ENCODE results near the gene NRG3. TPM values are rescaled to one million over a fixed set of nuclear protein-coding genes. Genes with fewer than 3 reads are reported as not detected.

The NRG3 gene
- polyA plus RNA-seq, 3 donors, result 12.9 to 15.5 (median 14.6) TPM

GRCh38 chr10:81877596-81877995 lies 2.6 kb downstream of the NRG3 start:
- no peak for DNase-seq

- DNase-seq, result no peak
These were observed 7.0 kb downstream of the NRG3 start for GRCh38 chr10:81882011-81882410.

- no peak for DNase-seq
These were observed 9.9 kb downstream of the NRG3 start for GRCh38 chr10:81884856-81885255.

- DNase-seq, result no peak
These were observed 10.5 kb downstream of the NRG3 start for GRCh38 chr10:81885491-81885890.

- DNase-seq, result no peak
These were observed 11.9 kb downstream of the NRG3 start for GRCh38 chr10:81886939-81887338.

- no peak for DNase-seq
These were observed 14.3 kb downstream of the NRG3 start for GRCh38 chr10:81889181-81889769.

- no peak for DNase-seq
These were observed 19.6 kb downstream of the NRG3 start for GRCh38 chr10:81894616-81895015.

- no peak for DNase-seq
These were observed 23.5 kb downstream of the NRG3 start for GRCh38 chr10:81898518-81898917.

- no peak for DNase-seq
These were observed 26.0 kb downstream of the NRG3 start for GRCh38 chr10:81900989-81901388.

- DNase-seq, result no peak
These were observed 28.5 kb downstream of the NRG3 start for GRCh38 chr10:81903472-81903871.

GRCh38 chr10:81905161-81905560 lies 30.2 kb downstream of the NRG3 start:
- no peak for DNase-seq

- no peak for DNase-seq
These were observed 34.5 kb downstream of the NRG3 start for GRCh38 chr10:81909453-81909852.

- no peak for DNase-seq
These were observed 36.3 kb downstream of the NRG3 start for GRCh38 chr10:81911328-81911727.

GRCh38 chr10:81914736-81915503 lies 39.9 kb downstream of the NRG3 start:
- DNase-seq, result no peak

- DNase-seq, result no peak
These were observed 40.5 kb downstream of the NRG3 start for GRCh38 chr10:81915504-81915897.

- no peak for DNase-seq
These were observed 42.7 kb downstream of the NRG3 start for GRCh38 chr10:81917666-81918065.

- no peak for DNase-seq
These were observed 43.8 kb downstream of the NRG3 start for GRCh38 chr10:81918766-81919165.

- no peak for DNase-seq
These were observed 45.3 kb downstream of the NRG3 start for GRCh38 chr10:81920213-81920829.

- DNase-seq, result no peak
These were observed 53.1 kb downstream of the NRG3 start for GRCh38 chr10:81928119-81928518.

GRCh38 chr10:81943583-81943982 lies 68.6 kb downstream of the NRG3 start:
- no peak for DNase-seq

GRCh38 chr10:81944609-81945008 lies 69.6 kb downstream of the NRG3 start:
- DNase-seq, result no peak

- no peak for DNase-seq
These were observed 74.3 kb downstream of the NRG3 start for GRCh38 chr10:81949283-81949682.

GRCh38 chr10:81950358-81950757 lies 75.4 kb downstream of the NRG3 start:
- no peak for DNase-seq

Data from renal pelvis (tissue), 4 donors.